H1 (cell line): ENCODE results near the gene DLEC1. TPM values are rescaled to one million over a fixed set of nuclear protein-coding genes. Genes with fewer than 3 reads are reported as not detected.
A peak's percentile ranks its signal among the peaks of the same experiment; 100 is the strongest.

Experiments used
- CTCF ChIA-PET: fragments of 300-600 bp; sonication (Branson Sonifier 250); formaldehyde crosslinking; loops from one replicate; lab custom pipeline; 2021; ENCODE audit not compliant: partially characterized antibody; lab: Charles Lee
- POLR2A ChIA-PET: fragments of 300-600 bp; sonication (Branson Sonifier 250); formaldehyde crosslinking; loops from one replicate; lab custom pipeline; 2021; ENCODE audit warnings: inconsistent platforms; ENCODE audit not compliant: partially characterized antibody; lab: Charles Lee
- DNase-seq, 2 experiments: peaks; one replicate each; pipeline versions ENCODE4 v3.0.0 to v3.0.0-alpha.2; 2010 to 2022; ENCODE audit warnings: low spot score in 2 of 2, low read depth in 1 of 2, mixed read lengths in 1 of 2
- FAIRE-seq: peaks from 2 replicates; lab custom pipeline; 2011; peaks lifted over from hg19 to GRCh38; lab: Jason Lieb, UNC
- H2AFZ ChIP-seq: 2 replicates; pipeline ENCODE4 v1.8.1; 2012; ENCODE audit warnings: low read length, inconsistent platforms
- H2AK5ac ChIP-seq: 2 replicates; pipeline ENCODE4 v1.6.1; 2013; ENCODE audit warnings: low read depth, low read length
- H2BK120ac ChIP-seq: replicated peaks from 2 replicates; pipeline ENCODE3; 2013; ENCODE audit warnings: low read depth, low read length, inconsistent platforms
- H2BK12ac ChIP-seq: 2 replicates; pipeline ENCODE4 v1.6.1; 2013; ENCODE audit warnings: low read depth, low read length
- H2BK15ac ChIP-seq: 2 replicates; pipeline ENCODE4 v1.6.1; 2013; ENCODE audit warnings: low read length
- H2BK20ac ChIP-seq: 2 replicates; pipeline ENCODE4 v1.6.1; 2013; ENCODE audit warnings: low read length
- H2BK5ac ChIP-seq: 2 replicates; pipeline ENCODE4 v1.6.1; 2013; ENCODE audit warnings: low read depth, low read length
- H3K14ac ChIP-seq: 2 replicates; pipeline ENCODE4 v1.6.1; 2013; ENCODE audit warnings: inconsistent platforms; ENCODE audit not compliant: insufficient read length
- H3K18ac ChIP-seq: 2 replicates; pipeline ENCODE4 v1.6.1; 2013; ENCODE audit warnings: low read length; ENCODE audit errors: extremely low read depth
- H3K23ac ChIP-seq: 2 replicates; pipeline ENCODE4 v1.6.1; 2013; ENCODE audit warnings: inconsistent platforms; ENCODE audit not compliant: insufficient read length
- H3K23me2 ChIP-seq: 2 replicates; pipeline ENCODE4 v1.6.1; 2013; ENCODE audit warnings: low read depth, low read length
- H3K27ac ChIP-seq: 2 replicates; pipeline ENCODE4 v1.6.1; 2011; ENCODE audit warnings: low read depth, low read length, inconsistent platforms
- H3K27me3 ChIP-seq, 4 experiments: replicated peaks in 1 of 4; 1 replicate in 1 of 4; 2 replicates in 3 of 4; pipeline versions ENCODE4 v1.6.1 to v1.8.1; 2011 to 2013; ENCODE audit warnings: low read length in 3 of 4, mild to moderate bottlenecking in 3 of 4, inconsistent platforms in 2 of 4, mixed read lengths in 2 of 4, moderate library complexity in 1 of 4; ENCODE audit not compliant: control insufficient read depth in 3 of 4, insufficient read depth in 3 of 4; ENCODE audit errors: extremely low read depth in 1 of 4
- H3K36me3 ChIP-seq, 4 experiments: 2 replicates each; pipeline versions ENCODE4 v1.6.1 to v1.8.1; 2011 to 2013; ENCODE audit warnings: mild to moderate bottlenecking in 4 of 4, low read length in 3 of 4, moderate library complexity in 2 of 4, control low read depth in 1 of 4, inconsistent platforms in 1 of 4; ENCODE audit not compliant: insufficient read depth in 4 of 4, control insufficient read depth in 2 of 4
- H3K4ac ChIP-seq: replicated peaks from 2 replicates; pipeline ENCODE3; 2013; ENCODE audit warnings: low read length, low read depth, mixed read lengths, inconsistent platforms; ENCODE audit not compliant: insufficient read length
- H3K4me1 ChIP-seq, 4 experiments: replicated peaks in 1 of 4; 1 replicate in 1 of 4; 2 replicates in 3 of 4; pipeline versions ENCODE4 v1.6.1 to v1.8.1; 2011 to 2013; ENCODE audit warnings: low read length in 3 of 4, inconsistent platforms in 2 of 4, mixed read lengths in 1 of 4; ENCODE audit not compliant: insufficient read depth in 4 of 4, control insufficient read depth in 3 of 4
- H3K4me2 ChIP-seq, 2 experiments: 2 replicates each; pipeline versions ENCODE4 v1.6.1 to v1.8.1; 2011 to 2013; ENCODE audit warnings: low read depth in 2 of 2, low read length in 2 of 2, control low read depth in 1 of 2, inconsistent platforms in 1 of 2, mild to moderate bottlenecking in 1 of 2; ENCODE audit not compliant: insufficient read depth in 1 of 2
- H3K4me3 ChIP-seq, 4 experiments: fragments of 200-600, 300-600 bp in 1 of 4; sonication (generic), shearing (Covaris generic), sonication (Bioruptor Twin) in 1 of 4; 2 replicates each; pipeline versions ENCODE4 v1.5.1 to v1.8.1; 2011 to 2016; ENCODE audit warnings: low read length in 4 of 4, low read depth in 3 of 4, control low read depth in 2 of 4, inconsistent platforms in 2 of 4, mild to moderate bottlenecking in 2 of 4, mixed read lengths in 1 of 4, moderate library complexity in 1 of 4; ENCODE audit not compliant: insufficient read depth in 2 of 4; ENCODE audit errors: extremely low read depth in 1 of 4
- H3K56ac ChIP-seq: replicated peaks from 2 replicates; pipeline ENCODE3; 2013; ENCODE audit warnings: low read depth, mild to moderate bottlenecking, mixed read lengths, low read length, inconsistent platforms; ENCODE audit not compliant: insufficient read length
- H3K79me1 ChIP-seq: 2 replicates; pipeline ENCODE4 v1.6.1; 2013; ENCODE audit warnings: low read depth, low read length, control low read depth
- H3K79me2 ChIP-seq, 2 experiments: 2 replicates each; pipeline versions ENCODE4 v1.6.1 to v1.8.1; 2012 to 2013; ENCODE audit warnings: low read length in 2 of 2, mild to moderate bottlenecking in 2 of 2, inconsistent platforms in 1 of 2; ENCODE audit not compliant: insufficient read depth in 2 of 2, control insufficient read depth in 1 of 2
- H3K9ac ChIP-seq, 4 experiments: replicated peaks in 1 of 4; 1 replicate in 1 of 4; 2 replicates in 3 of 4; pipeline versions ENCODE4 v1.6.1 to v1.8.1; 2011 to 2013; ENCODE audit warnings: low read depth in 3 of 4, low read length in 3 of 4, control low read depth in 2 of 4, mild to moderate bottlenecking in 2 of 4, moderate library complexity in 2 of 4, inconsistent platforms in 1 of 4; ENCODE audit errors: extremely low read depth in 1 of 4
- H3K9me3 ChIP-seq, 2 experiments: 2 replicates each; pipeline versions ENCODE4 v1.6.1 to v1.8.1; 2012 to 2013; ENCODE audit warnings: mild to moderate bottlenecking in 2 of 2, moderate library complexity in 2 of 2, control low read depth in 1 of 2, inconsistent platforms in 1 of 2, low read depth in 1 of 2, low read length in 1 of 2, mixed read lengths in 1 of 2; ENCODE audit not compliant: insufficient read depth in 2 of 2
- H4K20me1 ChIP-seq, 2 experiments: replicated peaks in 1 of 2; 2 replicates each; pipeline versions ENCODE3 to v1.8.1; 2011 to 2013; ENCODE audit warnings: inconsistent platforms in 2 of 2, low read length in 2 of 2, mild to moderate bottlenecking in 1 of 2; ENCODE audit not compliant: insufficient read depth in 2 of 2, control insufficient read depth in 1 of 2
- H4K5ac ChIP-seq: 2 replicates; pipeline ENCODE4 v1.6.1; 2013; ENCODE audit warnings: low read length, low read depth, mixed read lengths, inconsistent platforms; ENCODE audit not compliant: insufficient read length
- H4K8ac ChIP-seq: 2 replicates; pipeline ENCODE4 v1.8.0; 2013; ENCODE audit warnings: mild to moderate bottlenecking, moderate library complexity, low read length, inconsistent platforms; ENCODE audit not compliant: insufficient read depth; ENCODE audit errors: extremely low read depth
- H4K91ac ChIP-seq: replicated peaks from 2 replicates; pipeline ENCODE3; 2013; ENCODE audit warnings: low read length, mixed read lengths, inconsistent platforms; ENCODE audit not compliant: insufficient read length
- GTF2F1 ChIP-seq: IDR thresholded peaks from 2 replicates; pipeline ENCODE4 v1.6.1; 2012; ENCODE audit warnings: low read depth, low read length, improper control_type of control experiment, borderline replicate concordance
- RBBP5 ChIP-seq: IDR thresholded peaks from 2 replicates; pipeline ENCODE4 v1.7.1; 2012; ENCODE audit warnings: low read depth, mild to moderate bottlenecking, inconsistent platforms, low read length, moderate library complexity, borderline replicate concordance
- SP1 ChIP-seq: IDR thresholded peaks from 2 replicates; pipeline ENCODE4 v1.6.1; 2011; ENCODE audit warnings: low read depth, low read length
- SRF ChIP-seq: IDR thresholded peaks from 2 replicates; pipeline ENCODE4 v1.6.1; 2011; ENCODE audit warnings: mild to moderate bottlenecking, low read depth, low read length, moderate library complexity
- TAF7 ChIP-seq: optimal IDR thresholded peaks from 2 replicates; pipeline ENCODE3; 2011; ENCODE audit warnings: low read depth, mild to moderate bottlenecking, inconsistent platforms, low read length, moderate library complexity, borderline replicate concordance
- YY1 ChIP-seq: IDR thresholded peaks from 2 replicates; pipeline ENCODE4 v1.6.1; 2011; ENCODE audit warnings: low read depth, mild to moderate bottlenecking, low read length
- ZNF274 ChIP-seq: IDR thresholded peaks from 2 replicates; pipeline ENCODE4 v1.7.0; 2012; ENCODE audit warnings: low read length, borderline replicate concordance; ENCODE audit errors: extremely low read depth
- WGBS, 2 experiments: shearing (Covaris generic) in 1 of 2; methylation state at CpG; one replicate each; pipeline versions ENCODE4 v1.1.6 to v1.1.7; 2013 to 2015; ENCODE audit warnings: low lambda C conversion rate in 2 of 2, mixed read lengths in 2 of 2, inconsistent platforms in 1 of 2, low coverage in 1 of 2, missing lambda C conversion rate in 1 of 2; ENCODE audit not compliant: insufficient replicate concordance in 2 of 2, insufficient coverage in 1 of 2, insufficient read length in 1 of 2; ENCODE audit errors: extremely low coverage in 1 of 2, missing lambda C conversion rate in 1 of 2; 5-methylcytosine and 5-hydroxymethylcytosine counted together
- polyA plus RNA-seq, 7 experiments: library from polyadenylated mRNA; depleted of rRNA in 3 of 7; stranded (reverse) in 5 of 7; unstranded in 2 of 7; fragments of >200 nt in 5 of 7; fragments of 200-250 nt in 2 of 7; gene quantifications; 1 replicate in 5 of 7; 2 replicates in 1 of 7; 4 replicates in 1 of 7; pipeline versions ENCODE4 v1.2.1 to v1.2.3, GENCODE V29; 2011 to 2013; ENCODE audit warnings: missing spikeins in 2 of 7, mixed read lengths in 2 of 7
- total RNA-seq: library from RNA; stranded (reverse); fragmentation: NEBNext Ultra II Directional; extraction: Animal tissue kit (Norgen Biotek cat#: 25700); gene quantifications from 2 replicates; pipeline ENCODE4 v1.2.1, GENCODE V29; 2021

The DLEC1 gene
- total and polyA plus RNA-seq, 2 of the 8 experiments (the other 6 are each of a cell fraction or from before 2014, with no cell fraction given): 0.26 to 0.76 TPM

GRCh38 chr3:38139652-38140051 is 100.6 kb downstream of the DLEC1 start:
- no peak overlapping the region for H3K56ac ChIP-seq

More at GRCh38 chr3:38139652-38140051, 100.6 kb downstream of the DLEC1 start:
- Histone ChIP-seq H3K4me3 (peak overlapping the region; percentile 73 to 87 (median 84); a peak in 7 of 8 replicates), H2AFZ (no peak overlapping the region), H4K20me1 (peaks cover 0 to 2% of the 10 kb centered on the region in 2 experiments), H2BK12ac (no peak overlapping the region), H3K23ac (no peak overlapping the region), H3K27ac (no peak overlapping the region), H3K4me2 (peak overlapping the region; percentile 64 to 95), H3K36me3 (peaks cover 3 to 11% (median 8%) of the 10 kb centered on the region in 4 experiments; a peak in 4 of 8 replicates), H3K18ac (no peak overlapping the region), H3K27me3 (no peaks in the 10 kb centered on the region), H4K91ac (no peak overlapping the region), H2BK20ac (no peak overlapping the region), H3K23me2 (peaks cover 21% of the 10 kb centered on the region), H3K9me3 (no peaks in the 10 kb centered on the region), H3K9ac (no peak overlapping the region; a peak in 2 of 7 replicates), H3K4ac (no peak overlapping the region), H4K5ac (no peak overlapping the region), H3K79me2 (peaks cover 0 to 12% of the 10 kb centered on the region in 2 experiments; a peak in 1 of 4 replicates), H2BK15ac (no peak overlapping the region), H2BK5ac (no peak overlapping the region), H3K79me1 (no peaks in the 10 kb centered on the region; the same call in 1 of the 2 replicates), H4K8ac (no peak overlapping the region), H2AK5ac (no peak overlapping the region), H2BK120ac (no peak overlapping the region), H3K14ac (peak overlapping the region; percentile 29), H3K4me1 (peaks cover 7 to 16% (median 13%) of the 10 kb centered on the region in 4 experiments)
- POLR2A ChIA-PET: interaction anchor here (0.7 to 3.7 kb wide), 8 partner anchors 8 to 179 kb away, joined by 3 to 38 read pairs (median 3); partner anchors contain the start of gene OXSR1
- no peak for FAIRE-seq
- peak in 1 of 2 experiments; percentile 35 for DNase-seq
- CTCF ChIA-PET: interaction anchor here (0.9 to 8.1 kb wide), 10 partner anchors 14 to 382 kb away, joined by 3 to 52 read pairs (median 4); no protein-coding TSS in a partner anchor
- TF ChIP-seq GTF2F1 (no peak), RBBP5 (no peak), YY1 (no peak), SRF (no peak), TAF7 (no peak), SP1 (no peak), ZNF274 (no peak)
- 98% methylated on average over 7 of the region's 7 CpGs; no CpG with 5 or more reads in 1 of the 2 experiments for WGBS, 2 experiments
